ENCODE data around the gene BTG1. TPM values are rescaled to one million over a fixed set of nuclear protein-coding genes. Genes with fewer than 3 reads are reported as not detected.

Gene BTG1
- total RNA-seq, 1 experiment from 2014 or later: 23.1 TPM

- peaks cover 34% of the 10 kb centered on the region for H3K4me1 Mint-ChIP-seq (ENCODE audit: low read depth, unreplicated experiment)
- CTCF ChIA-PET: interaction anchor here (0.6 to 1.2 kb wide), 3 partner anchors 19 to 1276 kb away, joined by 3 to 4 read pairs (median 3); no protein-coding TSS in a partner anchor
Observed at GRCh38 chr12:92143686-92144630, 1.7 kb downstream of the BTG1 start.

GRCh38 chr12:92143258-92143657 is 2.4 kb downstream of the BTG1 start:
- H3K4me1 Mint-ChIP-seq (ENCODE audit: low read depth, unreplicated experiment): peaks cover 34% of the 10 kb centered on the region
- H3K27me3 Mint-ChIP-seq (ENCODE audit: insufficient read depth, unreplicated experiment): no peaks in the 10 kb centered on the region
- H3K36me3 Mint-ChIP-seq (ENCODE audit: insufficient read depth, unreplicated experiment): peaks cover 43% of the 10 kb centered on the region
- peaks cover 2% of the 10 kb centered on the region; the same call in 1 of the 2 replicates for H3K36me3 ChIP-seq (ENCODE audit: control insufficient read depth, insufficient read depth, low read length)
- H3K9me3 Mint-ChIP-seq (ENCODE audit: unreplicated experiment): no peaks in the 10 kb centered on the region
- H3K9me3 ChIP-seq: no peaks in the 10 kb centered on the region
- H3K4me1 ChIP-seq: peaks cover 34% of the 10 kb centered on the region
- H3K27me3 ChIP-seq (replicated peaks; ENCODE audit: control insufficient read depth, insufficient read depth, low read length): no peaks in the 10 kb centered on the region
- POLR2A ChIA-PET: no interaction called here
- H3K4me3 Mint-ChIP-seq (ENCODE audit: unreplicated experiment): no peak overlapping the region
- no peak for DNase-seq
- intact Hi-C loops (cut with micrococcal nuclease; ENCODE audit: unreplicated experiment): no loop called here
- BruUV-seq (replicated peaks): no TSS peak
- H3K4me3 ChIP-seq (ENCODE audit: low read depth, low read length): 0 out of 2 replicates have a peak overlapping the region, but pooled peaks have one; percentile 4
- H3K27ac Mint-ChIP-seq (ENCODE audit: unreplicated experiment): no peak overlapping the region
- TF ChIP-seq CTCF (IDR thresholded peaks at IDR 0.05; ENCODE audit: insufficient read depth in 1 of 2, low read depth in 1 of 2, low read length in 1 of 2, severe bottlenecking in 1 of 2, unreplicated experiment in 1 of 2): no peak
- CTCF ChIA-PET: interaction anchor here (0.9 to 1.2 kb wide), 2 partner anchors 18 to 331 kb away, joined by 3 read pairs; no protein-coding TSS in a partner anchor

More at GRCh38 chr12:92143686-92144630, 1.7 kb downstream of the BTG1 start:
- Mint-ChIP-seq H3K4me3 (ENCODE audit: unreplicated experiment) (peak overlapping the region; percentile 81), H3K36me3 (ENCODE audit: insufficient read depth, unreplicated experiment) (peaks cover 43% of the 10 kb centered on the region), H3K27ac (ENCODE audit: unreplicated experiment) (peak overlapping the region; percentile 96), H3K27me3 (ENCODE audit: insufficient read depth, unreplicated experiment) (no peaks in the 10 kb centered on the region), H3K9me3 (ENCODE audit: unreplicated experiment) (no peaks in the 10 kb centered on the region)
- peaks cover 34% of the 10 kb centered on the region for H3K4me1 ChIP-seq
- DNase-seq: peak; percentile 70 to 75
- no peaks in the 10 kb centered on the region for H3K27me3 ChIP-seq (replicated peaks; ENCODE audit: control insufficient read depth, insufficient read depth, low read length)
- TSS peak; percentile 51 for BruUV-seq (replicated peaks)
- H3K4me3 ChIP-seq (ENCODE audit: low read depth, low read length): peak overlapping the region; percentile 64
- peak; percentile 62 to 67 for TF ChIP-seq CTCF (IDR thresholded peaks at IDR 0.05; ENCODE audit: insufficient read depth in 1 of 2, low read depth in 1 of 2, low read length in 1 of 2, severe bottlenecking in 1 of 2, unreplicated experiment in 1 of 2)
- POLR2A ChIA-PET: interaction anchor here (2.2 kb wide), 1 partner anchor 73 kb away, joined by 23 read pairs; no protein-coding TSS in a partner anchor
- intact Hi-C loops (cut with micrococcal nuclease; ENCODE audit: unreplicated experiment): loop anchor here (1.0 to 2.0 kb wide), 5 partner anchors 64 to 762 kb away; no protein-coding TSS in a partner anchor
- no peaks in the 10 kb centered on the region for H3K9me3 ChIP-seq
- H3K36me3 ChIP-seq (ENCODE audit: control insufficient read depth, insufficient read depth, low read length): peaks cover 2% of the 10 kb centered on the region; the same call in 1 of the 2 replicates

GRCh38 chr12:92142251-92142926 is 3.3 kb downstream of the BTG1 start:
- no TSS peak for BruUV-seq (replicated peaks)
- CTCF ChIA-PET: no interaction called here
- Mint-ChIP-seq H3K4me1 (ENCODE audit: low read depth, unreplicated experiment) (peaks cover 30% of the 10 kb centered on the region), H3K9me3 (ENCODE audit: unreplicated experiment) (no peaks in the 10 kb centered on the region), H3K36me3 (ENCODE audit: insufficient read depth, unreplicated experiment) (peaks cover 49% of the 10 kb centered on the region), H3K27ac (ENCODE audit: unreplicated experiment) (no peak overlapping the region), H3K4me3 (ENCODE audit: unreplicated experiment) (peak overlapping the region; percentile 12), H3K27me3 (ENCODE audit: insufficient read depth, unreplicated experiment) (no peaks in the 10 kb centered on the region)
- H3K27me3 ChIP-seq (replicated peaks; ENCODE audit: control insufficient read depth, insufficient read depth, low read length): no peaks in the 10 kb centered on the region
- H3K36me3 ChIP-seq (ENCODE audit: control insufficient read depth, insufficient read depth, low read length): peaks cover 2% of the 10 kb centered on the region; the same call in 1 of the 2 replicates
- H3K4me3 ChIP-seq (ENCODE audit: low read depth, low read length): no peak overlapping the region
- POLR2A ChIA-PET: no interaction called here
- no peak for TF ChIP-seq CTCF (IDR thresholded peaks at IDR 0.05; ENCODE audit: insufficient read depth in 1 of 2, low read depth in 1 of 2, low read length in 1 of 2, severe bottlenecking in 1 of 2, unreplicated experiment in 1 of 2)
- H3K4me1 ChIP-seq: peaks cover 34% of the 10 kb centered on the region
- no peaks in the 10 kb centered on the region for H3K9me3 ChIP-seq
- intact Hi-C loops (cut with micrococcal nuclease; ENCODE audit: unreplicated experiment): no loop called here
- no peak for DNase-seq

Data from Caco-2 (cell line).